Hematopoietic multipotent progenitor cell (in vitro differentiated cells): ENCODE data around the gene RCSD1. TPM values are rescaled to one million over a fixed set of nuclear protein-coding genes. Genes with fewer than 3 reads are reported as not detected.
"Not testable (repeated sequence)": the region's sequence is repeated elsewhere in the genome, so short reads cannot be mapped to it uniquely, and the experiment has no call there.

Source experiments
- DNase-seq, 3 donors: peaks; one replicate each; pipeline ENCODE4 v3.0.0-alpha.2; 2011 to 2015; ENCODE audit warnings: low read depth in 2 of 3, low spot score in 2 of 3
- total RNA-seq: library from RNA; depleted of rRNA; stranded (reverse); fragments of >200 nt; gene quantifications from one replicate; pipeline ENCODE4 v1.2.3, GENCODE V29; 2012

RCSD1 gene
- total RNA-seq, 1 donor, result 218 TPM

DNA sequence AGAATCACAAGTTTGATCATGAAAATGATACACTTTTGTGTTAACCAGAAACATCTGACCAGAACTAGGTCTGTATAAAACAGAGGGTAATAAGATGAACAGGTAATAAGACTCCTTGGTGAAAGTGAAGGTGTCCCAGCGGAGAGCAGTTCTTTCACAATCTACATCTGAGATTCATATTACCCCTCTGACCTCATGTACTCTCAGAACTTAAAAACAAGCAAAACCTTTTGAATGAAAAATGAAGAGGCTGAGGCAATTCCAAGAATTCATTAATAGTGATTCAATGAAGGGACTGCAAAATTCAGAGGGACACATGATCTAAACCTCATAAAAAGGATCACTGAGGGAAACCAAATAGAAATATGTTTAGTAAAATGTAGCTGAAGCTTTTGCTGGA is 80.8 kb downstream of the RCSD1 start:
- no peak for DNase-seq

- DNase-seq, result no peak
Measured at GRCh38 chr1:167711797-167712196, 81.8 kb downstream of the RCSD1 start.

DNA sequence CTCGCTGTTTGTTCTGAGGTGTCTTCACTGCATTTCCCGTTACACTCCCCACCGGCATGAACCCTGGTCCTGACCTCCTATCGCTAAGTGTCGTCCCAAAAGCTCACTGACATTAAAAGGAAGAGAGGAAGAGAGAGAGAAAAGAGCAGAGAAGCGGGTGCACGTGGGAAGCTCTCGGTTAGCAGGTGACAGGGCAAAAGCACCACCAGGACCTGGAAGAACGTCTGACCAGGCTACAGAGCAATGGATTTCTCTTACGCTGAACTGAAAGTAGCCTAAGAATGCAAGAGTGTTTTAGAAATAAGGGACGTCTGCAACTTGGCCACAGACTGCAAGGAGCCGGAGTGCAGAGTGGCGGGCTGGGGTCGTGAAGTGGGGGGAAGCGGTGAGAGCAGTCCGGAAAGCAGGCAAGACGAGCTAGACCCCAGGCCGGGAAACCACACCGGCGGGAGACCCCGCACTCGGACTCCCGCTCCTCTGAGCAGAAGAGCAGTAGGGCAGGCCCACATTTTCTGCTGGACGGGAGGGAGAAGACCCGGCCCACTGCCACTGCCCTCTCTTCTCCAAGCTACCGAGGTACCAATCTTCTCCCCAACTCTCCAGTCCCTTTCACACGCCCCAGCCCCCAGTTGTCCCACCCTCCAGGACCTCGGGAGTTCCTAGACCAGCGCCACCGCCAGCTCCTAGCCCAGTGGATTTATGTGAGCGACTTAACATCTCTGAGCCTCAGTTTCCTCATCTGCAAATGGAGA is 83.5 kb downstream of the RCSD1 start:
- peak in 2 of 3 donors; percentile 28 to 47 for DNase-seq

DNA sequence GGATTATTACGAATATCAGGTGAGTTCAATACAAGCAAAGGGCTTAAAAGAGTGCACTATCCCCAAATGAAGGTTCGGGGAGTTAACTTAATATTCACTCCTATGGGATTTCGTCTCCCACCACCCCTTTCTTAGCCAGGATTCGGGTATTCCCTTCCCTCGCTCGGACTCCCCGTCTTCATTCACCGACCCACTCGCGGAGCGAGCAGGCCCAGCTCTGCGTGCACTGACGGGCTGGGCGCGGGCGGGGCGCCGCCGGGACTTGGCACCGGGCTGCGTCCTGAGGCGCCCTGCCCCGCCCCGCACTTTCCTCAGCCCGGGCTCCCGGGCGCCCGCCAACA is 84.0 kb downstream of the RCSD1 start:
- peak in 1 of 3 donors; percentile 79 for DNase-seq

DNA sequence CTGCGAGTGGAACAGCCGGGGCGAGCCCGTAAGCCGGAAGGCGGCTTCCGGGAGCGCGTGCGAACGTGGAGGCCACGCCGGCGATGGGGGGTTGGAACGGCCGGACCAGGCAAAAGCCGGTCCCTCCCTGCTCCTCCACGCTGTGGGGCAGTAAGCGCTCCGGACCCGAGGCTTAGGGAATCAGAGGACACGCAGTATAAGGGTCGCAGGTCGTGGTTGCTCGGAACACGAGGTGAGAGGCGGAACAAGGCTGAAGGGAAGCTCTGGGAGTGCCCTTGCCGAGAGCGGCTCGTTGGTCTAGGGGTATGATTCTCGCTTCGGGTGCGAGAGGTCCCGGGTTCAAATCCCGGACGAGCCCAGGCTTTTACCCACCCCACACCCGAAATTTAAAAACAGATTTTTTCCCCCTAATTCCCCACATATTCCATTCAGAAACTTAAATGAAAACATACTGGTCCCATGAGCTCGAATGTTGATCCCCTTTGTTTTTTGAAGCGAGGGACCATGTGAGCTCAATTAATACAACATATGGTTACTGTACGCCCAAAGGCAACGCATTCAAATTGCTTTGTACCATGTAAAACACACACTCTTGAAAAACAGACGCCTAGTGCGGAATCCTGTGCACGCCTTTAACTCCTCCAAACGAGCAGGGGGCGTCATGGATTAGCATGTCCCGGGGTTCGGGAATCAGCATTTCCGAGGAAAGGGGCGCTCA is 84.6 kb downstream of the RCSD1 start:
- peak; percentile 80 to 91 (median 82) for DNase-seq

DNA sequence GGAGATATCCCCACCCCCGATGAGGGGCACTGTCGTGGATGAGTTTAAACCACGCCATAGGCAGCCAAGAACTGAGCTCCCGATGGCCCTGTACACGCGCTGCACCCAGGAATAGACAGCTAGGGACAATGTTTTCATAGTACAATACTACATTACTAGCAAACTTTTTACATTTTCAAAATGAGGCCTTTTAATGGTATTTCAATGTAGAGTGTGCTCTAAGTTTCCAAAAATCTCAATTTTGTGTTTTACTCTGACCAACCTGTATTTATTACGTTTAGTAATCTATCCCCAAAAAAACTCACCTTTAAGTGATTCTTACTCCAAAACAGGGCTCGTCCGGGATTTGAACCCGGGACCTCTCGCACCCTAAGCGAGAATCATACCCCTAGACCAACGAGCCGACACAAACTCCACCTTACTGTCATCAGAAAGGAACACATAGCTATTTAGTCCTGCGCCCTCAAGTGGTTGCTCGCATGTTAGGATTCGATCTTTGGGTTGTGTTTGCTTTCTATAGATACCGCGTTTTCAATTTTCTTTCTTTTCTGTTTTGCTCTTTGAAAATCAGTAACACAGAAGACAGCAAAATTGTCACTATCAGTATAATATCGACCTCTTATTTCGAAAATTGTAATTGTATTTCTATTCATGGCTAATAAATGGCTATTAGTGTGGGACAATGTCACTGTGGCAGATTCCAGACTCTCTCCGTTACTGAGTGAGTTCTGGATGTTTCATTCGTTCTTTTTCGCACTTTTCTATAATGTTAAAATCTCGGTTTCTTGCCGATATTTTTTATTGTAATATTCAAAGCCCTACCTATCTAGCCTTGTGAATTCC is 85.3 kb downstream of the RCSD1 start:
- peak; percentile 80 to 96 (median 87) for DNase-seq

- no peak for DNase-seq
Measured at GRCh38 chr1:167716000-167716271, 85.9 kb downstream of the RCSD1 start.

GRCh38 chr1:167717351-167717750 is 87.3 kb downstream of the RCSD1 start:
- DNase-seq, result no peak

- DNase-seq, result no peak
Measured at GRCh38 chr1:167718914-167719691, 89.1 kb downstream of the RCSD1 start.

GRCh38 chr1:167719715-167720421 is 89.8 kb downstream of the RCSD1 start:
- DNase-seq, result not testable (repeated sequence)

DNA sequence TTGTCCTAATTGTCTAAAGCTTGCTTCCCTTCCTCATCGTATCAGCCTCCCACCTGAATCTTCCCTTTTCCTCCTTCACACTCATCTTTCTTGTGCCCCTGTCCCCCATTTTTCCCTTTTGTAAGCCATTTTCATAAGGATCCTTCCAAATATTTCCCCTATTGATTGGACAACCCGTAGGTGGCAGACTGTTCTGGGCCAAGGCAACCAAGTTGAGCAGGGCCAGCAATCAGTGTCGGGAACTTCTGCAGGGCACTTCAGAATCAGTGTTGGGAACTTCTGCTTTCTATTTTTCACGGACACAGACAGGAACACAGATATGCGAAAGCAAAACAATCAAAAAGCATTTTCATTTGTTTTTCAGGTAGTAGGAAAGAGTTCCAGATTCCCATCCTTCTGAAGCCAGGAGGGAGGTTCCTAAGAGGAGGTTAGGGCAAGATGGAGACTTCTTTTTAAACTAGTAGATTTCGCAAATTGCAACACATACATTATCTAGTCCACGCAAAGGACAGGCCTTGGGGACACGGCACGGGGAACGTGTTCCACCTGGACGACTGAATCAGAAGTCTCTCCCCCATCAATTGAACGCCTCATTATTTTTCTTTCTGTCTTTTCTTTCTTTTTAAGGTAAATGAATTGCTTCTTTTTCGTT is 91.1 kb downstream of the RCSD1 start:
- DNase-seq, result peak in 2 of 3 donors; percentile 57

DNA sequence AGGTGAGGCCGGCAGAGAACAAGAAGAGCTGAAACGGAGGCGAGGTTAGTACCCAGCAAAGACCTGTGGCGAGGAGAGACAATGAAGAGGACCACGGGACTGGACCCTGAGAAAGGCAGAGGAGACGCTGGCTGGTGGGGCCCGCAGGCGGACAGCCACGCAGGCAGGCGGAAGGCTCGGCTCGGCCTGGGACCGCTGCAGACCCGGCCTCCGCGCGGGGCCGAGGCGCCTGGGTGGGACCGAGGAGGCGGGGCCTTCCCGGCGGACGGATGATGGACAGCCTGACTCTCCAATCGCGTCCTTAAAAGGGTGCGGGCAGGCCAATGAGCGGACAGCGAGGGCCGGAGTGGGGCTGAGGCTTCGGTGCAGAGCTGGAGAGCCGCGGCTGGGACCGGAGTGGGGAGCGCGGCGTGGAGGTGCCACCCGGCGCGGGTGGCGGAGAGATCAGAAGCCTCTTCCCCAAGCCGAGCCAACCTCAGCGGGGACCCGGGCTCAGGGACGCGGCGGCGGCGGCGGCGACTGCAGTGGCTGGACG is 91.7 kb downstream of the RCSD1 start, which contains the start of gene MPZL1:
Gene MPZL1 (plus strand): TSS at position 366 of the 535 bp plus-strand sequence. CDS start 170 bp downstream, outside the sequence.
- DNase-seq, result peak; percentile 77 to 94 (median 92)

DNA sequence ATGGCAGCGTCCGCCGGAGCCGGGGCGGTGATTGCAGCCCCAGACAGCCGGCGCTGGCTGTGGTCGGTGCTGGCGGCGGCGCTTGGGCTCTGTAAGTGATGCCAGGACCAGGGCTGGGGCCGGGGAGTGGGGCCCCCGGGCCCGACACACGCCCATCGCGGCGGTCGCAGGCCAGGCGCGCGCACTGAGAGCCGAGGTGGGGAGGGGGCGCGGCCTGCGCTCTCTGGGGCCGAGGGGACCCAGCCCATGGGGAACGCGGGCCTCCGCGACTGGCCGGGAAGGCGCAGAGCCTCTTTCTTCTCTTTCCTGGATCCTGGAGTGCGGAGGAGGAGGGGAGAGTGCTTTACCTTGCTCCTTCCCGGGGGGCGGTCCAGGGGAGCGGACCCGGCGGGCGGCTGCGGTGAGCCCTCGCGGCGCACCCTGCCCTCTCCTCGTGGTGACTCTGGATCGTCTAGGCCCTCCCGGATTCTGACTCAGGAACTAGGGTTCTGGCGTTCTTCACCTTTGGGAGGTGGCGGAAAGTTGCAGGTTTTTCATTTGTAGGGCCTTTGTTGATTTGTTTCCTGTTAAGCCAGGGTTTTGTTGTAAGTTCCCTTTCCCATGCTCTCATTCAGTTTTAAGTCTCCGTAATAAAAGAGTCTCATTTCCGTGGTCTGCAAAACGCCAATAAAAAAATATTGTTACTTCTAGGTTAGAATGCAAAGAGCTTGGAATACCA is 92.3 kb downstream of the RCSD1 start:
- peak in 2 of 3 donors; percentile 36 to 37 for DNase-seq

GRCh38 chr1:167722870-167723251 is 92.8 kb downstream of the RCSD1 start:
- DNase-seq, result no peak

- no peak for DNase-seq
Measured at GRCh38 chr1:167723707-167724323, 93.8 kb downstream of the RCSD1 start.

DNA sequence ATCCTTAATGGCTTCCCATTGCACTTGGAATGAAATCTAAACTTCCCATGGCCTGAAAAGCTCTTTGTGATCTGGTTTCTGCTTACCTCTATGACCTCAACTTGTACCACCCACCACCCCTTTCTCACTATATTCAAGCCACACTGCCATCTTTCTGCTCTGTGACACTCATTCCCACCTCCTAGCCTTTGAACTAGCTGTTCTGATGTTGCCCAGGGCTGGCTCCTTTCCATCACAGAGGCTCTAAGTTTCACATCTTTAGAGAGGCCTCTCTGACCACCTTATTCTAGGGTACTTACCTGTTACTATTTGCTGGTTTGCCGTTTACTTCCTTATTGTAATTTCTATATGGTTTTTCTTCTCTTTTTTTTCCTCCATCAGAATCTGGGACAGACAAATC is 96.0 kb downstream of the RCSD1 start:
- no peak for DNase-seq

DNA sequence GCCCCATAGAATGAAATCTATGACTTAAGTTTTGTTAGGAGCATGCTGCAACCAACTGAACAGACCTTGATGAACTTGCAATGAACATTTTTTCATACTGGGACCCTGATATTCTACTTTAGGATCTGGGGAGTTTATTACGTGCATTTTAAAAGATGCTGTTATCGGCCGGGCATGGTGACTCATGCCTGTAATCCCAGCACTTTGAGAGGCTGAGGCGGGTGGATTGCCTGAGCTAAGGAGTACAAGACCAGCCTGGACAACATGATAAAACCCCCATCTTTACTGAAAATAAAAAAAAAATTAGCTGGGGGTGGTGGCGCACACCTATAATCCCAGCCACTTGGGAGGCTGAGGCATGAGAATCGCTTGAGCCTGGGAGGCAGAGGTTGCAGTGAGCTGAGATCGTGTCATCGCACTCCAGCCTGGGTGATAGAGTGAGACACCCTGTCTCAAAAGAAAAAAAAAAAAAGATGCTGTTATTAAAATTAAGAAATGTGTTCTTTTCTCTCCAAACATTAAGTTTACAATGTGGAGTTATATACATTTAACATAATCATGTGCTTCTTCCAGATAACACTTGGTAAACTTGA is 98.9 kb downstream of the RCSD1 start:
- DNase-seq, result no peak

DNA sequence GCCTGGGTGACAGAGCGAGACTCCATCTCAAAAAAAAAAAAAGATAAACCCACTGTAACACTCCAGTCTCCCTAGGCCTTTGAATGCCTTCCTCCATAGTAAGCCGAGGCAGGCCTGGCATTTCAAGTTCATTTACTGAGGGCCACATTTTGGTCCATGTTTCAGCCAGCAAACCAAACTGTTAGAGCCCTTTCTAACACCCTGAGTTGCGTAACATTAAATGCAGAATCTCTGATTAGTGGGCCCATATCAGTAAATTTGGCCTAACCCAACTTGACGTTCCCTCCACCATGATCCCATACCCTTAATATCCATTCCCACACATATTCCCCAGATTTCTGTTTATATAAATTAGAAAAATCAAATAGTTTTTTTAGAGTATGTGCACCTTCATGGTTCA is 104.2 kb downstream of the RCSD1 start:
- DNase-seq, result no peak
